ENCODE results near the gene PRKAG2.

PRKAG2 gene

GRCh38 chr7:151684408-151685175, 192.3 kb downstream of the PRKAG2 start:
- in situ Hi-C loops (cut with MboI; ENCODE audit: low sequenced_read_pairs) = no loop called here

DNA sequence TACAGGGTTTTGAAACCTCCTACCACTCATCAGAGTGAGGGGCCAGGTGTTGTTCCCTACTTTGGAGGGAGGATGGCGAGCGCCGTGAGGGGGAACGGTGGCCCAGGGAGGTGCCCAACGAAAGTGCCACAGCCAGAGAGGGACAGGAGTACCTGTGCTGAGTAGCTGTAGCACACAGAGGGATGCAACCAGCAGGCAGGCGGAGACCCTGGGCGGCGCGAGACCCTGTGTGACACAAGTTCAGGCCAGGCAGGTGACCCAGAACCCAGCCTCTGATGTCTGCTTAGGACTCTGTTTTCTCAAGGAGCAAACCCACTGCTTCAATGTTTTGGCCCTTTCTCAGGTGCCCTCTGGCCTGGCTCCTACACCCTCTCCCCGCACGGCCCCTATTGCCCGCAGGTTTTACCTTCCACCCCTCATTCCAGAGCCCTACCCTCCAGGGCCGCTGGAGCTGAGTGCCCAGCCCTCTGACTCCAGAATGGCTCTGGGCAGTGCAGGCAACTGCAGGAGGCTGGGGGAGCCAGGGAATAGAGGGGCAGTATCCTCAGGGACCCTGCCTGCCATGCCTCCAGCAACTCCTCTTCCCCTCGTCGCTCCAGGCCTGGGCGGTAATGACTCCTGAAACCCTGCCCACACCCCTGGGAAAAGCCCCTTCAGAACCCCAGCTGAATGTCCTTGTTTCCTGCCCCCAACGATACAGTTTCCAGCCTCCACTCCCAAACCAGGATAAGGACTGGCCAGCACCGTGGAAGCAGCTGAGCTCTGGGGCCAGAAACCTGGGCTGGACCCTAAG, 193.1 kb downstream of the PRKAG2 start:
- in situ Hi-C loops (cut with MboI; ENCODE audit: low sequenced_read_pairs) = no loop called here

GRCh38 chr7:151682831-151683614, 193.9 kb downstream of the PRKAG2 start:
- in situ Hi-C loops (cut with MboI; ENCODE audit: low sequenced_read_pairs) = no loop called here

DNA sequence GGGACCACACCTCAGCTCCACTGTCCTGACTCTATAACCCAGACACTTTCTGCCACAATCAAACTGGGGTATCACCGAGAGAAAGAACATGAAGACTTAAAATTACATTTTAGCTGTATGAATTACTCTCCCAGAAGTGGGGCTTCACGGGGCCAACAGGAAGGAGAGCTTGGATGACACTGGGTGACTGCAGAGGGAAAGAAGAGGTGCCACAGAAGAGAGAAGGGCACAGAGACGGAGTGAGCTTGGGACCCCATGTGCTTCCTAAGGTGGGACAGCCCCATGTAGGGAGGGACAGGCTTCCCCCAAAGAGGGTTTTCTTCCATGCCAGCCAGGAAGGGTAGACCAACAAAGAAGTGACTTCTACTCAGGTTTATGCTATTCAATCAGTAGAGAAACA, 195.2 kb downstream of the PRKAG2 start:
- in situ Hi-C loops (cut with MboI; ENCODE audit: low sequenced_read_pairs) = no loop called here

DNA sequence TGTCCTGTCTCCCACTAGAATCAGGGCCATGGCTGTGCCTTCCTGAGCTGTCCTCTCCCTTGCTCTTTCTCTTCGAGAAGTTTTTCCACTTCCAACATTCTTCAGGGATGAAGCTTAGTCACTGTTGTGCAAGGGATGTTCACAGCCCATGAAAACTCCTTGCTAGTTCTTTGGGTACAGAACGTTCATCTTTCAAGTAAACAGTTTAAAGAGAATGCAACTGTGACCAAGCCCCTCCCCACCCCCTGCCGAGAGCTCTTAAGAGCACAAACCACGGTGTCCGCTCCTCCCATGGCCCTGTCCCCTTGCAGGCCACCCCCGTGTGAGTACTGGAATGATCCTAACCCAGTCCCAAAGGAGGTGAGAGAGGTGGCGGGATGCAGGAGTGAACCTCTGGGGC, 196.1 kb downstream of the PRKAG2 start:
- in situ Hi-C loops (cut with MboI; ENCODE audit: low sequenced_read_pairs) = no loop called here

DNA sequence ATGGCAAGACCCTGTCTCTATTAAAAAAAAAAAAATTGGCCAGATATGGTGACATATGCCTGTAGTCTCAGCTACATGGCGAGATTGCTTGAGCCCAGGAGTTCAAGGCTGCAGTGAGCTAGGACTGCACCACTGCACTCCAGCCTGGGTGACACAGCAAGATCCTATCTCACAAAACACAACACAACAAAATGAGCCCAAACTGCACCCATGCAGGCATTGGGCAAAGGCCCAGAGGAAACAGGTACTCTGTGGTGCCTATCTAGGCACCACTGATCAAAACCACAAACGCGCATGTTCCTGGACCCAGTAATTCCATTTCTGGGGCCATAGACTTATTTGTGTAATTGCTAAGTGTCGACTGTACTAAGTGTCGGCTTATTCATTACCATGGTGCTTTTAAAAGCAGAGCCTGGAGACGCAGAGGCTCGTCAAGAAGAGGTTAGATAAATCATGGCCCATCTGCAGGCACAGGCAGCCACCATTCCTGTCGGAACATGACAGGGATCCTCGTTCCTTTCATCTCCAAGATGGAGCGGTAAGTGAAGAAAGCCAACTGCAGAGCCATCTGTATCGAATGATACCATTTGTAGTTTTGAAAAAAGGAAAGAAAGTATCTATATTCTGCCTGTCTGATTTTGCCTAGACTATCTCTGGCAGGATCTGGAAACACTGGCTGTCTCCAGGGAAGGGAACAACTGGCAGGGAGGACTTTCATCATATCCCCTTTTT, 196.9 kb downstream of the PRKAG2 start:
- in situ Hi-C loops (cut with MboI; ENCODE audit: low sequenced_read_pairs) = no loop called here

DNA sequence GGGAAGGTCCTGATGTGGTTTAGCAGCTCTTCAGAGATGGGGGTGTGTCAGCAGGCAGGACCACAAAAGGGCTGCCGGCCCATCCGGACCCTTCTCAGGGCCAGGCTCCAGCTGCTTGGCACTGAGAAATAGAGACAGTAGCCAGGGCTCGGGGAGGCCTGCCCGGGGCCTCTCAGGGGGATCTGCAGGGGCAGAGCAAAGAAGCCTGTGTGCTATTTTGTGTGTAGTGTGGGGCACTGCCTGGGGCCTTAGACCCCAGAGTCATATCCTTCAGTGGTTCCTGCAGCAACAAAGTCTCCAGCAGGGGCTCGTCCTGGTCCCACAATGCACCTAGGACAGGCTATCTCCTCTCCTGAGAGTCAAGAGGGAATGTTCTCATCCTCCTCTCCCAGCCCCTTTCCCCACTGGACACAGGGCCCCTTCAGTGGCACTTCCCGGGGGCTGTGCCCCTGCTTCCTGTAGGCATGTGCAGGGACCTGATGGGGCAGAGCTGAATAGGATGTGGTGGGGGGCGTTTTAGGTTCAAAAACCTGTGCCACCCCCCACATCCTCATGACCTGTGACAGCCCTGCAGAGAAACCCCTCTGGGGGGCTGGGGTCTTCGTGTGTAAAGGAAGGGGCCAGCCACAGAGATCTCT, 197.7 kb downstream of the PRKAG2 start:
- in situ Hi-C loops (cut with MboI; ENCODE audit: low sequenced_read_pairs) = no loop called here

GRCh38 chr7:151678227-151678604, 198.7 kb downstream of the PRKAG2 start:
- in situ Hi-C loops (cut with MboI; ENCODE audit: low sequenced_read_pairs) = no loop called here

GRCh38 chr7:151677581-151678226, 199.2 kb downstream of the PRKAG2 start:
- in situ Hi-C loops (cut with MboI; ENCODE audit: low sequenced_read_pairs) = no loop called here

GRCh38 chr7:151676759-151677158, 200.2 kb downstream of the PRKAG2 start:
- in situ Hi-C loops (cut with MboI; ENCODE audit: low sequenced_read_pairs) = no loop called here

DNA sequence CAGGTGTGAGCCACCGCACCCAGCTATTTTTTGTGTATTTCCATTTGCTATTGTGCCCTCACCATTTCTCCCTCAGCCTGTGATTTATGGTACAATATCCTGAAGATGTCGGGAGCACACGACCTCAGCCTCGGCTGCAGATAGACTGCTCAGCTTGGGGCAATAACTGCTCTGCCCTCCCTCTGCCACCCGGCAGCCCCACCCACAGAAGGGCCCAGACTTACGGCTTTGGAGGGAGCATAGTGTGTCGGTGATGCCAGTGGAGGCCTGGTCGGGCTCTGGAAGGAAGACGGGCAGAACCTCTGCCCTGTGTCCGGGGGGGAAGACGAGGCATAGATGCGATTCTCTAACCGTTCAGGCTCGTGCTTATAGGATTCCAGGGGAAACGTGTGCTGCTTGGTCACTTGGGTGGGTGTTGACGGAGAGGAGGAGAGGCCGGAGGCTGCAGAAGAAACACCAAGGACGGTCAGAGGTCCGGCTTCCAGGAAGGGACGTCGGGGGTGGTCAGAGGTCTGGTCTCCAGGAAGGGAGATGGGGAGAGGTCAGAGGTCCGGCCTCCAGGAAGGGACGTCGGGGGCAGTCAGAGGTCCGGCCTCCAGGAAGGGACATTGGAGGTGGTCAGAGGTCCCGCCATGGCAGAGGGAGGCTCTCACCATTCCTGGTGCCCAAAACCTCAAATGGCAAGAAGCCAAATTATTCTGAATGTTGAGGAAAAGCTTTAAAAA, 201.6 kb downstream of the PRKAG2 start:
- in situ Hi-C loops (cut with MboI; ENCODE audit: low sequenced_read_pairs) = no loop called here

DNA sequence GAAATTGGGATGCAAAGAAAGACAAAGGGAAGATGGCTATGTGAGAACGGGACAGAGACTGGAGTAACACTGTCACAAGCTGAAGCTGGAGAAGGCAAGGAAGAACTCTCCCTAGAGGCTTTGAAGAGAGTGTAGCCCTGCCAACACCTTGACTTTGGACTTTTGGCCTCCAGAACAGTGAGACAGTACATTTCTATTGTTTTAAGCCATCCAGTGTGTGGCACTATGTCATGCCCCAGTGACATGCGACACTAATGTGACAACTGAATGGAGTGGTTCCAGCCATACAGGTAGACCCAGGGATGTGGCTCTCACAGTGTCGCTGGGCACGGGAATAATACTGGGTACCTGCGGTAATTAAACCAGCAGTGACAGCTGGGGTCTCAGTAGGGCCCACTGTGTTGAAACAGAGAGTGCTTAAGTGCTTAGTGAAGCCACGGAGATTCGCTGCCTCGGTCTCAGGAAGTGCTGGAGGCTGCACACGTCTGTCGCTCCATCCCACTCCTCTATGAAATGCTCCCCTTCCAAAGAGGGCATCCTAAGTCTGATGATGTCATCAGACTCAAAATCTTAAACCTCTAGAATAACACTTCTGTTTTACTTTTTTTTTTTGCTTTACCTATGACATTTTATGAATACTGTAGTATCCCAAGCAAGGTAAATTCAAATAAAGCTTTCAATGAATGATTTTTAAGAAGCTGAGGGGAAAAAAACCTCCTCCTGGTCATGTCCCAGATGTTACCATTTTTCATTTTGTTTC, 202.6 kb downstream of the PRKAG2 start:
- in situ Hi-C loops (cut with MboI; ENCODE audit: low sequenced_read_pairs) = no loop called here

- in situ Hi-C loops (cut with MboI; ENCODE audit: low sequenced_read_pairs) = no loop called here
Observed at GRCh38 chr7:151673216-151673615, 203.7 kb downstream of the PRKAG2 start.

- in situ Hi-C loops (cut with MboI; ENCODE audit: low sequenced_read_pairs) = no loop called here
Observed at GRCh38 chr7:151672716-151673115, 204.2 kb downstream of the PRKAG2 start.

DNA sequence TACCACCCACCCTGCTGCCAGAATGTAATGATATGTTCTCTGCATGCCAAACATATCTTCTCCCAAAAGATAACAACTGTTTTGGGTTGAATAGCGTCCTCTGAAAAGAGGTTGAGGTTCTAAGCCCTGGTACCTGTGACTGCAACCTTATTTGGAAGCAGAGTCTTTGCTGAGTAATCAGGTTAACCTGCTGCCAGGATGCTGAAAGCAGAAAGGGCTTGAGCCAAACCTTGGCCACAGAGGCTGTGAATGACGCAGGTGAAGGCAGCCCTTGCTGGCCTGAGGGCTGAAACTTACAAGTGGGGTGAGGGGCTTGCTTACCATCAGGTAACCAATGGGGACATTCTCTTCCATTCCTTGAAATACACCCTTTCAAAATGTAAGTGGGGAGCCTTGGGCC, 205.4 kb downstream of the PRKAG2 start:
- in situ Hi-C loops (cut with MboI; ENCODE audit: low sequenced_read_pairs) = no loop called here

GRCh38 chr7:151669762-151670161, 207.2 kb downstream of the PRKAG2 start:
- in situ Hi-C loops (cut with MboI; ENCODE audit: low sequenced_read_pairs) = no loop called here

GRCh38 chr7:151666886-151667285, 210.0 kb downstream of the PRKAG2 start:
- in situ Hi-C loops (cut with MboI; ENCODE audit: low sequenced_read_pairs) = no loop called here

- in situ Hi-C loops (cut with MboI; ENCODE audit: low sequenced_read_pairs) = no loop called here
Observed at GRCh38 chr7:151665368-151665767, 211.5 kb downstream of the PRKAG2 start.

DNA sequence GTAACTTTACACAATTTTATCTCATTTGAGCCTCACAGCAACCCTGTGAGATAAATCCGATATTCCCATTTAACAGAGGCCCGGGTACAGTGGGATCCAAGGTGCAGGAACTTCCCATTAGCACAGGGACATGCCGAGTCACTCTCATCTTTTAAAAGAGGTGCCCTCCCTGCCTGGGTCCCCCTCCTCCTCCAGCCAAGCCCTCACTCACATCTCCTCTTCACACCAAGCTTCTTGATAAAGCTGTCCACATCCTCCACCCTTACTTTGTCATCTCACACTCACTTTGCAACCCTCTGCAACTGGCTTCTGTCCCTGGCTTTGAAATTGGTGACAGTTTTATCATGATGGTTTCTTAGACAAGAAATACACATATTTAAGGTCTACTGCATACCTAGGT, 212.6 kb downstream of the PRKAG2 start:
- in situ Hi-C loops (cut with MboI; ENCODE audit: low sequenced_read_pairs) = no loop called here
